ENCODE measurements around the gene INTS4.
"Not testable (repeated sequence)": the region's sequence is repeated elsewhere in the genome, so short reads cannot be mapped to it uniquely, and the experiment has no call there.

Gene INTS4

GRCh38 chr11:77874206-77874605 lies 120.3 kb downstream of the INTS4 start:
- FAIRE-seq, result no peak

GRCh38 chr11:77873345-77873744 lies 121.1 kb downstream of the INTS4 start:
- no peak for FAIRE-seq

- no peak for FAIRE-seq
Measured at GRCh38 chr11:77871855-77872254, 122.6 kb downstream of the INTS4 start.

GRCh38 chr11:77868744-77869143 lies 125.7 kb downstream of the INTS4 start:
- FAIRE-seq, result no peak

DNA sequence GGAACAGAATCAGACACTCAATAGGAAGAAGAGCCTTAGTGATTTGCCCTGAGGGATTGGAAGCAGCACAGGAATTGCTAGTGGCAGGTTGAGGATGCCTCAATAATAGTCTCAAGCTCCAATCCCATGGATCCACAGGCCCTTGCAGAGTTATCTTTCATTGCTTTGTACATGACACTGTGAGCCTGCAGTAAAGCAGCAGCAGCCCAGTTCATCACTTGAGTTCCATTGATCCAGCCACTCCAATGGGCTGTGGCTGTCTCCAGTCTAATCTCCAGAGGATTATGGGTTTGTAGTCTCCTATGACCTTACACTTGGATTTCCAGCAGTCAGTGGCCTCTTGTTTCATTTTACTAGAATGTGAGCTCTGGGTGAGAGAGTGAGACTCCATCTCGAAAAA lies 128.1 kb downstream of the INTS4 start:
- no peak for FAIRE-seq

GRCh38 chr11:77865805-77866204 lies 128.7 kb downstream of the INTS4 start:
- FAIRE-seq, result no peak

GRCh38 chr11:77861444-77861843 lies 133.0 kb downstream of the INTS4 start:
- FAIRE-seq, result not testable (repeated sequence)

GRCh38 chr11:77857906-77858457 lies 136.5 kb downstream of the INTS4 start:
- not testable (repeated sequence) for FAIRE-seq

DNA sequence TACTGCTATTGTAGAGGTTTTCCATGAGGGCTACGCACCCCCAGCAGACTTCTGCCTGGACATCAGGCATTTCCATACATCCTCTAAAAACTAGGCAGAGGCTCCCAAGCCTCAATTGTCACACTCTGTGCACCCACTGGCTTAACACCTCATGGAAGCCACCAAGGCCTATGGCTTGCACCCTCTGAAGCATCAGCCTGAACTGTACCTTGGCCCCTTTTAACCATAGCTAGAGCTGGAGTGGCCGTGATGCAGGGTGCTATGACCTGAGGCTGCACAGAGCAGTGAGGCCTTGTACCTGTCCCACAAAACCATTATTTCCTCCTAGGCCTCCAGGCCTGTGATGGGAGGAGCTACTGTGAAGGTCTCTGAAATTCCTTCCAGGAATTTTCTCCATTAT lies 139.6 kb downstream of the INTS4 start:
- no peak for FAIRE-seq

DNA sequence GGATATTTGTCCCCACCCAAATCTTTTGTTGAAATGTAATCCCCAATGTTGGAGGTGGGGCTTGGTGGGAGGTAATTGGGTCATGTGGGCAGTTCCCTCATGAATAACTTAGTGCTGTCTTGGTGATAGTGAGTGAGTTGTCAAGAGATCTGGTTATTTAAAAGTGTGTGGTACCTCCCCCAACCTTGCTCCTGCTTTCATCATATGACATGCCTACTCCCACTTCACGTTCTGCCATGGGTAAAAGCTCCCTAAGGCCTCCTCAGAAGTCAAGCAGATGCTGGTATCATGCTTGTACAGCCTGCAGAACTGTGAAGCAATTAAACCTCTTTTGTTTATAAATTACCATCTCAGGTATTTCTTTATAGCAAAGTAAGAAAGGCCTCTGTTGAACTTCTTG lies 143.0 kb downstream of the INTS4 start:
- FAIRE-seq, result no peak

DNA sequence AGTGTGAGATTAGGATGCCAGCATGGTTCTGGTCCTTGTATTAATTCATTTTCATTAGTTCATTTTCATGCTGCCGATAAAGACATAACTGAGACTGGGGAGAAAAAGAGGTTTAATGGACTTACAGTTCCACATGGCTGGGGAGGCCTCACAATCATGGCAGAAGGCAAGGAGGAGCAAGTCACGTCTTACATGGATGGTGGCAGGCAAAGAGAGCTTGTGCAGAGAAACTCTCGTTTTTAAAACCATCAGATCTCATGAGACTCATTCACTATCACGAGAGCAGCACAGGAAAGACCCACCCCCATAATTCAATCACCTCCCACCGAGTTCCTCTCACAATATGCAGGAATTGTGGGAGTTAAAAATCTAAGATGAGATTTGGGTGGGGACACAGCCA lies 150.8 kb downstream of the INTS4 start:
- not testable (repeated sequence) for FAIRE-seq

- FAIRE-seq, result no peak
Measured at GRCh38 chr11:77842441-77843121, 151.9 kb downstream of the INTS4 start.

GRCh38 chr11:77833302-77833701 lies 161.2 kb downstream of the INTS4 start:
- no peak for FAIRE-seq

- FAIRE-seq, result no peak
Measured at GRCh38 chr11:77828926-77829325, 165.5 kb downstream of the INTS4 start.

Measured in G401.6 (cell line).